ENCODE data around the gene ZNF598. TPM values are rescaled to one million over a fixed set of nuclear protein-coding genes. Genes with fewer than 3 reads are reported as not detected.
"Not testable (repeated sequence)": the region's sequence is repeated elsewhere in the genome, so short reads cannot be mapped to it uniquely, and the experiment has no call there.

The ZNF598 gene
- total RNA-seq, 3 donors from 2014 or later, result 16.0 to 25.2 (median 22.2) TPM

GRCh38 chr16:1961651-1962067, 48.0 kb downstream of the ZNF598 start:
- Histone ChIP-seq H3K36me3 (no peaks in the 10 kb centered on the region), H3K27ac (no peak overlapping the region), H3K27me3 (no peaks in the 10 kb centered on the region), H3K9me3 (no peaks in the 10 kb centered on the region), H3K4me3 (no peak overlapping the region), H3K4me1 (peaks cover 5 to 16% of the 10 kb centered on the region in 2 donors)
- no peak for TF ChIP-seq CTCF (IDR thresholded peaks at IDR 0.05)
- TF ChIP-seq POLR2AphosphoS5 (IDR thresholded peaks at IDR 0.05), result no peak
- no peak for TF ChIP-seq POLR2A (IDR thresholded peaks at IDR 0.05)
- no peak for DNase-seq (ENCODE audit: low spot score in 2 of 2)
- intact Hi-C loops (cut with DNase I; ENCODE audit: low total_unique reads), result no loop called here

- H3K36me3 ChIP-seq, result no peaks in the 10 kb centered on the region
- H3K27me3 ChIP-seq, result no peaks in the 10 kb centered on the region
- H3K4me1 ChIP-seq, result peaks cover 5 to 15% of the 10 kb centered on the region in 2 donors
- no peak overlapping the region for H3K27ac ChIP-seq
- no peaks in the 10 kb centered on the region for H3K9me3 ChIP-seq
- peak in 1 of 3 donors; percentile 21 for TF ChIP-seq POLR2AphosphoS5 (IDR thresholded peaks at IDR 0.05)
- no peak for TF ChIP-seq POLR2A (IDR thresholded peaks at IDR 0.05)
- TF ChIP-seq CTCF (IDR thresholded peaks at IDR 0.05), result no peak
- DNase-seq (ENCODE audit: low spot score in 2 of 2), result no peak
- intact Hi-C loops (cut with DNase I; ENCODE audit: low total_unique reads), result no loop called here
- peak overlapping the region in 2 of 3 donors; percentile 79 to 85 for H3K4me3 ChIP-seq
Observed at GRCh38 chr16:1960665-1961630, 48.7 kb downstream of the ZNF598 start.

GRCh38 chr16:1959269-1960039, 50.2 kb downstream of the ZNF598 start, which contains the start of gene NDUFB10:
NDUFB10 (plus strand) TSS chr16:1959538; CDS start chr16:1959625, 87 bp downstream.
- TF ChIP-seq CTCF (IDR thresholded peaks at IDR 0.05) (peak in 2 of 3 donors; percentile 27 to 40), POLR2A (IDR thresholded peaks at IDR 0.05) (no peak), POLR2AphosphoS5 (IDR thresholded peaks at IDR 0.05) (peak; percentile 55 to 75 (median 71))
- intact Hi-C loops (cut with DNase I; ENCODE audit: low total_unique reads), result loop anchor here (5.0 to 10.0 kb wide), 2 partner anchors 175 to 957 kb away; partner anchors contain the start of gene PKD1
- DNase-seq (ENCODE audit: low spot score in 2 of 2), result peak; percentile 75 to 90
- Histone ChIP-seq H3K27ac (peak within 1 kb of the TSS; percentile 75 to 82), H3K4me3 (peak within 1 kb of the TSS; percentile 68 to 85 (median 79)), H3K27me3 (no peaks in the 10 kb centered on the region), H3K4me1 (peaks cover 2 to 10% of the 10 kb centered on the region in 2 donors), H3K36me3 (no peaks in the 10 kb centered on the region), H3K9me3 (no peaks in the 10 kb centered on the region)

- no peaks in the 10 kb centered on the region for H3K27me3 ChIP-seq
- H3K4me1 ChIP-seq, result peaks cover 2 to 10% of the 10 kb centered on the region in 2 donors
- intact Hi-C loops (cut with DNase I; ENCODE audit: low total_unique reads), result loop anchor here (5.0 to 10.0 kb wide), 2 partner anchors 176 to 956 kb away; partner anchors contain the start of gene PKD1
- peak overlapping the region; percentile 75 to 82 for H3K27ac ChIP-seq
- DNase-seq (ENCODE audit: low spot score in 2 of 2), result no peak
- H3K4me3 ChIP-seq, result peak overlapping the region; percentile 68 to 85 (median 79)
- TF ChIP-seq POLR2A (IDR thresholded peaks at IDR 0.05), result no peak
- no peak for TF ChIP-seq POLR2AphosphoS5 (IDR thresholded peaks at IDR 0.05)
- no peak for TF ChIP-seq CTCF (IDR thresholded peaks at IDR 0.05)
- no peaks in the 10 kb centered on the region for H3K36me3 ChIP-seq
- H3K9me3 ChIP-seq, result no peaks in the 10 kb centered on the region
Observed at GRCh38 chr16:1958715-1959268, 50.8 kb downstream of the ZNF598 start.

GRCh38 chr16:1958143-1958491, 51.5 kb downstream of the ZNF598 start:
- H3K27ac ChIP-seq; H3K4me3 ChIP-seq; H3K27me3 ChIP-seq; H3K36me3 ChIP-seq; H3K9me3 ChIP-seq; DNase-seq (ENCODE audit: low spot score in 2 of 2); H3K4me1 ChIP-seq: not testable (repeated sequence)
- intact Hi-C loops (cut with DNase I; ENCODE audit: low total_unique reads), result loop anchor here (5.0 to 10.0 kb wide), 2 partner anchors 177 to 956 kb away; partner anchors contain the start of gene PKD1

GRCh38 chr16:1957434-1958142, 52.0 kb downstream of the ZNF598 start:
- H3K36me3 ChIP-seq; H3K4me1 ChIP-seq; DNase-seq (ENCODE audit: low spot score in 2 of 2); H3K27me3 ChIP-seq; H3K27ac ChIP-seq; H3K9me3 ChIP-seq; H3K4me3 ChIP-seq: not testable (repeated sequence)
- intact Hi-C loops (cut with DNase I; ENCODE audit: low total_unique reads), result loop anchor here (5.0 to 10.0 kb wide), 2 partner anchors 177 to 955 kb away; partner anchors contain the start of gene PKD1

Measured in breast epithelium (tissue), 4 donors.